Testis (tissue), 2 donors: ENCODE measurements around the gene MCOLN1.

Experiments
- CTCF ChIP-seq, 3 experiments: fragments of 450-650 bp in 2 of 3; fragments of 200-600 bp in 1 of 3; sonication (generic) in 1 of 3; IDR thresholded peaks; one replicate each; pipeline ENCODE4 v1.5.1; 2016 to 2019; ENCODE audit warnings: antibody characterized with exemption in 3 of 3, mild to moderate bottlenecking in 2 of 3, moderate library complexity in 1 of 3
- POLR2A ChIP-seq: fragments of 450-650 bp; IDR thresholded peaks from one replicate; pipeline ENCODE4 v1.6.1; 2017; ENCODE audit warnings: antibody characterized with exemption, mild to moderate bottlenecking, moderate library complexity

GRCh38 chr19:7542556-7543348, 20.3 kb downstream of the MCOLN1 start:
- TF ChIP-seq CTCF (IDR thresholded peaks at IDR 0.05) (no peak), POLR2A (no peak)
